Keratinocyte (primary cell): ENCODE data around the gene KEL. TPM values are rescaled to one million over a fixed set of nuclear protein-coding genes. Genes with fewer than 3 reads are reported as not detected.

Experiments
- DNase-seq: peaks from one replicate; pipeline ENCODE4 v3.0.0-alpha.2; 2011; ENCODE audit warnings: low read depth, missing footprints, low spot score
- FAIRE-seq: peaks from 2 replicates; lab custom pipeline; 2011; peaks lifted over from hg19 to GRCh38; lab: Jason Lieb, UNC
- H2AFZ ChIP-seq: 2 replicates; pipeline ENCODE4 v1.6.0; 2012; ENCODE audit warnings: low read length, control low read depth, inconsistent platforms; ENCODE audit not compliant: control insufficient read depth
- H3K27ac ChIP-seq: 2 replicates; pipeline ENCODE4 v1.5.1; 2011; ENCODE audit warnings: low read length; ENCODE audit not compliant: control insufficient read depth, insufficient read depth
- H3K27me3 ChIP-seq: 3 replicates; pipeline ENCODE4 v1.6.0; 2011; ENCODE audit warnings: low read length; ENCODE audit not compliant: control insufficient read depth, insufficient read depth; ENCODE audit errors: extremely low read depth
- H3K36me3 ChIP-seq, 2 experiments: 2 replicates in 1 of 2; 3 replicates in 1 of 2; pipeline ENCODE4 v1.5.1; 2011; ENCODE audit warnings: low read length in 2 of 2, mild to moderate bottlenecking in 1 of 2; ENCODE audit not compliant: control insufficient read depth in 2 of 2, insufficient read depth in 2 of 2; ENCODE audit errors: extremely low read depth in 1 of 2
- H3K4me1 ChIP-seq: 3 replicates; pipeline ENCODE4 v1.5.1; 2011; ENCODE audit warnings: low read length; ENCODE audit not compliant: control insufficient read depth, insufficient read depth; ENCODE audit errors: extremely low read depth
- H3K4me2 ChIP-seq: 3 replicates; pipeline ENCODE4 v1.6.0; 2011; ENCODE audit warnings: low read depth, low read length; ENCODE audit not compliant: control insufficient read depth, insufficient read depth; ENCODE audit errors: extremely low read depth
- H3K4me3 ChIP-seq, 3 experiments: fragments of 200-600 bp in 1 of 3; sonication (generic) in 1 of 3; 2 replicates in 2 of 3; 3 replicates in 1 of 3; pipeline ENCODE4 v1.5.1; 2011 to 2016; ENCODE audit warnings: low read length in 3 of 3, mild to moderate bottlenecking in 3 of 3, control low read depth in 2 of 3, inconsistent platforms in 1 of 3, low read depth in 1 of 3, mixed read lengths in 1 of 3, mixed run types in 1 of 3, moderate library complexity in 1 of 3; ENCODE audit not compliant: control insufficient read depth in 2 of 3, insufficient read depth in 2 of 3; ENCODE audit errors: extremely low read depth in 1 of 3
- H3K79me2 ChIP-seq: 2 replicates; pipeline ENCODE4 v1.6.0; 2012; ENCODE audit warnings: low read length; ENCODE audit not compliant: control insufficient read depth, insufficient read depth
- H3K9ac ChIP-seq: 3 replicates; pipeline ENCODE4 v1.6.0; 2011; ENCODE audit warnings: low read length; ENCODE audit not compliant: control insufficient read depth, insufficient read depth; ENCODE audit errors: extremely low read depth
- H3K9me1 ChIP-seq: 3 replicates; pipeline ENCODE4 v1.6.0; 2011; ENCODE audit warnings: low read length; ENCODE audit not compliant: control insufficient read depth, insufficient read depth; ENCODE audit errors: extremely low read depth
- H3K9me3 ChIP-seq: 2 replicates; pipeline ENCODE4 v1.5.1; 2012; ENCODE audit warnings: low read depth, low read length; ENCODE audit not compliant: control insufficient read depth
- H4K20me1 ChIP-seq: 3 replicates; pipeline ENCODE4 v1.6.0; 2011; ENCODE audit warnings: low read length; ENCODE audit not compliant: control insufficient read depth, insufficient read depth; ENCODE audit errors: extremely low read depth
- EZH2 ChIP-seq: IDR thresholded peaks from one replicate; pipeline ENCODE4 v1.6.1; 2012; ENCODE audit warnings: inconsistent platforms, mild to moderate bottlenecking, low read length, moderate library complexity
- dilution Hi-C: fragments of 300-500 bp; cut with MboI; formaldehyde crosslinking; loops from one replicate; pipeline ENCODE4 v1.7.0; 2020; ENCODE audit warnings: low sequenced_read_pairs; ENCODE audit not compliant: extremely low pct_ligation_motif_present
- polyA plus RNA-seq, 5 experiments: library from polyadenylated mRNA; depleted of rRNA in 3 of 5; stranded (reverse) in 3 of 5; stranded (forward) in 1 of 5; unstranded in 1 of 5; fragments of >200 nt; gene quantifications; 1 replicate in 1 of 5; 2 replicates in 3 of 5; 3 replicates in 1 of 5; pipeline versions ENCODE4 v1.2.1 to v1.2.3, GENCODE V29; 2011 to 2012; ENCODE audit warnings: missing spikeins in 2 of 5, low read depth in 1 of 5, low replicate concordance in 1 of 5
- TF ChIP-seq, protein P1 (sequence below), 3 experiments: IDR thresholded peaks in 1 of 3; conservative IDR thresholded peaks in 1 of 3; optimal IDR thresholded peaks in 1 of 3; 2 replicates in 2 of 3; 3 replicates in 1 of 3; pipeline versions ENCODE3 to v1.5.1; 2011; ENCODE audit warnings: low read length in 3 of 3, mild to moderate bottlenecking in 3 of 3, moderate library complexity in 2 of 3, control low read depth in 1 of 3, inconsistent platforms in 1 of 3; ENCODE audit not compliant: insufficient read depth in 2 of 3; ENCODE audit errors: extremely low read depth in 1 of 3

Gene KEL
- polyA plus RNA-seq, 1 donor (not counting 4 experiments of a cell fraction or from before 2014, with no cell fraction given): 0.09 TPM

DNA sequence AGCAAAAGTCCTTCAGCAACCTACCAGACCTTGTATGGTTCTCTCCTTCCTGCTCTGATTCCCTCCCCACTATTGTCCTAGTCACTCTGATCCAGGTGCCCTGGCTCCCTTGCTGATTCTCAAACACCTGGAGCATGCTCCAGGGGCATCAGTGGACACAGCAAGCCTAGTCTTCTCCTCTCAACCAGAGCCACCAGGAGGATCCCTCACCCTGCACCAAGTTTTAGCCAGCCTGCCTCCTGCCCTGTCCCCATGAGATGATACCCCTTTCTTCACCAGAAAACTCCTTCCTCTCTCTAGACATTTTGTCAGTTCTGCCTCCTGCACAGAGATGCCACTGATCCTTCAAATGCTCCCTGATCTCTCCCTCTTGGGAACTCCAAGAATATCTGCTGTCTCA is 11.9 kb downstream of the KEL start:
- Histone ChIP-seq H3K27ac (no peak overlapping the region), H3K4me2 (no peak overlapping the region), H3K36me3 (no peaks in the 10 kb centered on the region), H3K27me3 (no peaks in the 10 kb centered on the region), H4K20me1 (no peaks in the 10 kb centered on the region), H2AFZ (no peak overlapping the region), H3K9me3 (no peaks in the 10 kb centered on the region), H3K9ac (no peak overlapping the region), H3K4me3 (no peak overlapping the region), H3K79me2 (no peaks in the 10 kb centered on the region), H3K9me1 (no peaks in the 10 kb centered on the region), H3K4me1 (no peaks in the 10 kb centered on the region)
- no peak for DNase-seq
- dilution Hi-C loops: no loop called here
- TF ChIP-seq EZH2: no peak
- TF ChIP-seq, protein P1, sequence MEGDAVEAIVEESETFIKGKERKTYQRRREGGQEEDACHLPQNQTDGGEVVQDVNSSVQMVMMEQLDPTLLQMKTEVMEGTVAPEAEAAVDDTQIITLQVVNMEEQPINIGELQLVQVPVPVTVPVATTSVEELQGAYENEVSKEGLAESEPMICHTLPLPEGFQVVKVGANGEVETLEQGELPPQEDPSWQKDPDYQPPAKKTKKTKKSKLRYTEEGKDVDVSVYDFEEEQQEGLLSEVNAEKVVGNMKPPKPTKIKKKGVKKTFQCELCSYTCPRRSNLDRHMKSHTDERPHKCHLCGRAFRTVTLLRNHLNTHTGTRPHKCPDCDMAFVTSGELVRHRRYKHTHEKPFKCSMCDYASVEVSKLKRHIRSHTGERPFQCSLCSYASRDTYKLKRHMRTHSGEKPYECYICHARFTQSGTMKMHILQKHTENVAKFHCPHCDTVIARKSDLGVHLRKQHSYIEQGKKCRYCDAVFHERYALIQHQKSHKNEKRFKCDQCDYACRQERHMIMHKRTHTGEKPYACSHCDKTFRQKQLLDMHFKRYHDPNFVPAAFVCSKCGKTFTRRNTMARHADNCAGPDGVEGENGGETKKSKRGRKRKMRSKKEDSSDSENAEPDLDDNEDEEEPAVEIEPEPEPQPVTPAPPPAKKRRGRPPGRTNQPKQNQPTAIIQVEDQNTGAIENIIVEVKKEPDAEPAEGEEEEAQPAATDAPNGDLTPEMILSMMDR (optimal IDR thresholded peaks at IDR 0.05 in 1 of 3, IDR thresholded peaks at IDR 0.05 in 1 of 3, conservative IDR thresholded peaks at IDR 0.05 in 1 of 3; ENCODE audit: extremely low read depth in 1 of 3, insufficient read depth in 2 of 3, low read length in 3 of 3): no peak
- FAIRE-seq: no peak

DNA sequence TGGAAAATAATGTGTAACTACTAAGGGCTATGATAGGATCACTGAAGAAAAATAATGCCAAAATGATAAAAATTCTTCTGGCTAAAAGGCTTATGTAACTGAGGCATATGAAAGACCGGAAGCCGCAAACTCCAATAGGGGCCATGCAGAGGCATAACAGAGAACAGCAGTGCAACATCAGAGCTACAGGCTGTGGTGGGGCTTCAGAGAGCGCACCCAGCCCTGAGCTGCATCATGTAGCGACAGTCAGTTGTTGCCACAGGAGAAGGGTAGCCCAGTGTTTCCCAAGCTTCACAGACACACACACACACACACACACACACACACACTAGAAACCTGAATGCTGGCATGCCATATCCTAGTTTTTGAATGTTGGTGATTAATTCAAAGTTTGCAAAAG is 13.6 kb downstream of the KEL start:
- Histone ChIP-seq H3K9me3 (no peaks in the 10 kb centered on the region), H4K20me1 (no peaks in the 10 kb centered on the region), H2AFZ (no peak overlapping the region), H3K4me2 (no peak overlapping the region), H3K27ac (no peak overlapping the region), H3K9ac (no peak overlapping the region), H3K4me3 (no peak overlapping the region), H3K79me2 (no peaks in the 10 kb centered on the region), H3K36me3 (no peaks in the 10 kb centered on the region), H3K27me3 (no peaks in the 10 kb centered on the region), H3K4me1 (peaks cover 4% of the 10 kb centered on the region), H3K9me1 (no peaks in the 10 kb centered on the region)
- FAIRE-seq (no peak), DNase-seq (no peak)
- dilution Hi-C loops: no loop called here
- TF ChIP-seq, protein P1 (optimal IDR thresholded peaks at IDR 0.05 in 1 of 3, IDR thresholded peaks at IDR 0.05 in 1 of 3, conservative IDR thresholded peaks at IDR 0.05 in 1 of 3; ENCODE audit: extremely low read depth in 1 of 3, insufficient read depth in 2 of 3, low read length in 3 of 3): no peak
- no peak for TF ChIP-seq EZH2
